Stimulated activated CD4-positive, alpha-beta T cell treated with anti-CD3 and anti-CD28 coated beads, Interleukin-15, amount 100 ng/mL, for 24 hours (primary cell): ENCODE results near the gene BICRA.
"Not testable (repeated sequence)": the region's sequence is repeated elsewhere in the genome, so short reads cannot be mapped to it uniquely, and the experiment has no call there.

ENCODE experiments used
- DNase-seq: peaks from one replicate; pipeline ENCODE4 v3.0.0-alpha.2; 2020

BICRA gene

DNA sequence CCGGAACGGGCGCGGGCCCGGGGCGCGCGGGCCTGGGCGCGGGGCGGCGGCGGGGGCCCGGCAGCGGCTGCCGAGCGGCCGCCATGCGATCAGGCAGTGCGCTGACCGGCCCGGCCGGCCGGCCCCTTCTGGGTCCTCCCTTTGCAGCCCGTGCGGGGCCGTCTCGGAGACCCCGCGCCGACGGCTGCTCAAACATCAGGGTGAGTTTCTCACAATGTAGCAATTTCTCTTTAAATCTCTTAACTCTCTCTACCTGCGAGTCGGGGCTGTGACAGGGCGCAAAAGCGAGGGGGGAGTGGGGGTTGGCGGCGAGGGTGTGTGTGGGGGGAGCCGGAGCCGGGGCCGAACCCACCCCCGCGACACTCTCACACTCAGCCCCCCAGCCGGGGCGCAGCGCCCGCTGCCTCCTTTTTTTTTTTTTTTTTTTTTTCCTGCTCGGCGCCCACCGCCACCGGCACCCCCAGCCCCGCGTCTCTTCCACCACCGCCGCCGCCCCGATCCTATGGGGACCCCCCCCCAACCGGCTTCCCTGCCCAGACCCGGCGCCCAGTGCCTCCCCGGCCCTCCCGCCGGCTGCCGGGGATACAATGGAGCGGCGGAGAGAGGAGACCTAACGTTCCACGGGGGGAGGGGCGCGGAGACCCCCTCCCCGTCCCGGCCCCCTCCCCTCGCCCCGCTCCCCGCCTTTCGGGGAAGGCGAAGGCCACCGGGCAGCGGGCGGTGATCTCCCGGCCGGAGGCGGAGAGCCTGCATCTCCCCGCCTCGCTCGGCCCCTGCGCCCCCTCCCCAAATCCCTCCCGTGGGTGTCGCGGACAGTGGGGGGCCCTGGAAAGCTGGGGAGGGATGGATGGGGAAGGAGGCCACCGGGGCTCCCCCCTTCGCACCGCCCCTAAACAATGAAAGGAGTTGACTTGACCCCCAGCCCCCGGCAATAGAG, at the start of gene BICRA:
Gene BICRA, plus strand, starts transcription at position 166 of the 937 bp plus-strand sequence. CDS start 64,441 bp downstream, outside the sequence.
- DNase-seq, result peak; percentile 86

DNA sequence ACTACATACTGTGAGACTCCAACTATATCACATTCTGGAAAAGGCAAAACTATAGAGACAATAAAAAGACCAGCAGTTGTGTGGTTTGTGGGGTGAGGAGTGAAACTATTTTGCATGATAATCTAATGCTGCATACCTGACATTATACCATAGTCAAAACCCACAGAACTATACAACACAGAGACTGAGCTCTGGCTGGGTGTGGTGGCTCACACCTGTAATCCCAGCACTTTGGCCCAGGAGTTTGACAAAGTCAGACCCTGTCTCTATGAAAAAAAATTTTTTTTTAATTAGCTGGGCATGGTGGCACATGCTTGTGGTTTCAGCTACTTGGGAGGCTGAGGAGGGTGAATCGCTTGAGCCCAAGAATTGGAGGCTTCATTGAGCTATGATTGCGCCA, 47.9 kb upstream of the BICRA start:
- no peak for DNase-seq

DNA sequence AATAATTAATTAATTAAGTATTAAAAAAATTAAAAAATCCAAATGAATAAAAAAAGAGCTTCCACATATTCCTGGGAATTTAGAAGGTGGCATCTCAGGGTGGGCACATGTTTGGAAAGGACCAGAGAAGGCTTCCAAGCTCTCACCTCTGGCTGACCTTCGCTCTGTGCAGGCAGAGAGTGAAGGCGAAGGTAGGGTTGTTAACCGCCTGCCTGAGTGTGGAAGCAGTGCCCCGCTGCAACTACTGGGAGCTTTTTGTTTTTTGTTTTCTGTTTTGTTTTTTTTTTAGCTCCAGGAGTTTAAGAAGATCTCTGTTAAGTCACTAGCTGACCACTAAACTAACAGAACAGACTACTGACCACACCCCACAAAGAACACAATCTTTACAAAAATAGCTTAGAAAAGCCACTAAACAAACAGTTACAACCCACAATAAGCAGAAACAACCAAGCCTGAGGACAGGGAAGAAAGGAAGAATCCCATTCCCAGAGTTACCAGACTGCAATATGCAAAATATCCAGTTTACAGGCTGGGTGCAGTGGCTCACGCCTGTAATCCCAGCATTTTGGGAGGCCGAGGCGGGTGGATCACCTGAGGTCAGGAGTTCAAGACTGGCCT, 47.4 kb upstream of the BICRA start:
- DNase-seq, result no peak

DNA sequence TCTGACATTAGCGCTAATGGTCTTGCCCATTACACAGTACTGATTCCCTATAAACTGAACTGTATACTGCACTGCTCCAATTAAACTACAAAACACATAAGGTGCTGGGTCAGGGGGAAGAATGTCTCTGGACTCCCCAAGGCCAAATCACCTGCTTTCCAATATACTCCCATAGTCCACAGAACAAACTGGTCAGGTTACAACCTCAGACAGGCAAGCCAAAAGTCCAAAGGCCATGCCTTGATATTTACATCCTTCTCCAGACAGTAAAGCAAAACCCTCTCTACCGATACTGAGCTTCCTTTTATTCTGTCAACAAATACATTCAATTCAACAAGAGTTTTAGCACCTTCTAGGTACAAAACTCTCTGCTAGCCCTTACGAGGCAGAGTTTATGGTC, 44.9 kb upstream of the BICRA start:
- no peak for DNase-seq

DNA sequence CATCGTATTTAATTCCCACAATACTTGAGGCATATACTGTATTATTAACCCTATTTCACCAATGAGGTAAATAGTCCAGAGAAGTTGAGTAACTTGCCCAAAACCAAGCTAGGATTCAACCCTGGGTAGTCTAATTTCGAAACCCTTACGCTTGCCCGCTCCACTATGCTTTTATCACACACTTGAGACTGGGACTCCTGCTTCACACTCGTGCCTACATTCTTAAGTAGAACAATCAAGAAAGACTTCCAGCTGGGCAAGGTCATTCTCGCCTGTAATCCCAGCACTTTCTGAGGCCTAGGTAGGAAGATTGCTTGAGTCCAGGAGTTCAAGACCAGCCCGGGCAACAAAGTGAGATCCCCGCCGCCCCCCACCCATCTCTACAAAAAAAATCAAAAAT, 39.6 kb upstream of the BICRA start:
- DNase-seq, result no peak

DNA sequence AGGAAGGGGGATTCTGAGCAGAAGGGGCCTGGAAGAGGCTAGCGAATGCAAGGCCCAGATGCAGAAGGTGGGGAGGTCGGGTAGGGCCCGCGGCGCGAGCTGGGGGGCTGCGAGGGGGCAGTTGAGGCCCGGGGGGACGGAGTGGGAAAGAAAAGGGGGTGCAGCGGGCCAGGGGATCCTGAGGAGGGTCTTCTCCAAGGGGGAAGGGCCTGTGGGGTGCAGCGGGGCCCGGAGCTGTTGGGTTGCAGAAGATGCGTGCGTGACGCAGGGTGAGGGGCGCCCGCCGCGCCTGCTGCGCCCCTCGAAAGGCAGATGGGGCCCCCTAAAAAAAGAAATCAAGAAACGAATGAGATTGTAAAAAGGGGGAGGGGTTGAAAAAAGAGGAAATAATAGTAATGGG, 36.3 kb upstream of the BICRA start:
- no peak for DNase-seq

DNA sequence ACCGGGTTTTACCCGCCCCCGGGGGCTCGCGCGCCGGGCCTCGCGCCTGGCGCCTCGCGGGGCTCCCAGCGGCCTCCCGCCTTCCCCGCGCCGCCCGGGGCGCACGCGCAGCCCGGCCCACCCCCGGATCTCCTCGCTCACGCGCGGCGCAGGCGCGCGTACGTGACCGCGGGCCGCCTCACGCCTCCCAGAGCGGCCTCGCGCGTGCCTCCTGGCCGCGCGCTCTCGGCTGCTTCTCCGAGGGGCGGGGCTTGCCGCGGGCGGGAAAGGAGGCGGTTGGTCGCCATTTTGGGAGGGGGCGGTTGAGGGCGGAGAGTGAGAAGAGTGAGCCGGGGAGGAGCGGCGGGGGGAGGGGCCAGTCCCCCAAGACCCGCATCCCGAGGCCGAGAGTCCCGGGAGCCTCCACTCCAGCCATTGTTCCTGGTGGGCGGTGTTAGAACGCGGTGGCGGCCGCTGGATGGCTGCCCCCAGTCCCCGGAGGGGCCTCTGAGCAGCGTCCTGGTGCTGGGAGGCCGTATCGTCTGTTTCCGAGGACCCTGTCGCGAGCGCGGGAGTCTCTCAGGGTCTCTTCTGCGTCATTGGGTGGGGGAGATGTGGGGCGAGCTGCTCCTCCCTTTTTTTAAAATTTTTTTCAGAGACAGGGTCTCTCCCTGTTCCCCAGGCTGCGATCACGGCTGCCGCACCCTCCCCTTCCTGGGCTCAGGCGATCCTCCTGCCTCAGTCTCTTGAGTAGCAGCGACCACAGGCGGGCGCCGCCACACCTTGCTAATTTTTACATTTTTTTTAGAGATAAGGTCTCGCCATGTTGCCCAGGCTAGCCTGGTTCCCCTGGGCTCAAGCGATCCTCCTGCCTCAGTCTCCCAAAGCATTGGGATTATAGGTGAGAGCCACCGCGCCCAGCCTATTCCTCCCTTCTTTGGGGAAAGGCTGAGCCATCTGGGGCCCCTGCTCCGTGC, 35.6 kb upstream of the BICRA start, which contains the start of gene ZNF541:
Gene ZNF541, minus strand, starts transcription at position 78 of the 956 bp plus-strand sequence. CDS start 17,292 bp downstream, outside the sequence.
- DNase-seq, result peak; percentile 81

DNA sequence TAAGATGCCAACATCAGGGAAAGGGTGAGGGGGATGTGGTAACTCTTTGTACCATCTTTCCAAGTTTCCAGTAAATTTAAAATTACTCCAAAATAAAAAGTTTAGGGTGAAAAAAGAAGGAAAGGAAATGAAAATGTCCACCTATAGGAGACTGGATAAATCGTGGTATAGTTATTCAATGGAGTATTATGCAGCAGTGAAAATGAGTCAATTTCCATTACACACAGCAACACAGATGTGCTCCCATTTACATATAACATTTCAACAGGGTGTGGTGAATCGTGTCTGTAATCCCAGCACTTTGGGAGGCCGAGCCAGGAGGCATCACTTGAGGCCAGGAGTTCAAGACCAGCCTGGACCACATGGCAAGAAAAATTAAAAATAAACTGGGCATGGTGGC, 28.5 kb upstream of the BICRA start:
- DNase-seq, result no peak

DNA sequence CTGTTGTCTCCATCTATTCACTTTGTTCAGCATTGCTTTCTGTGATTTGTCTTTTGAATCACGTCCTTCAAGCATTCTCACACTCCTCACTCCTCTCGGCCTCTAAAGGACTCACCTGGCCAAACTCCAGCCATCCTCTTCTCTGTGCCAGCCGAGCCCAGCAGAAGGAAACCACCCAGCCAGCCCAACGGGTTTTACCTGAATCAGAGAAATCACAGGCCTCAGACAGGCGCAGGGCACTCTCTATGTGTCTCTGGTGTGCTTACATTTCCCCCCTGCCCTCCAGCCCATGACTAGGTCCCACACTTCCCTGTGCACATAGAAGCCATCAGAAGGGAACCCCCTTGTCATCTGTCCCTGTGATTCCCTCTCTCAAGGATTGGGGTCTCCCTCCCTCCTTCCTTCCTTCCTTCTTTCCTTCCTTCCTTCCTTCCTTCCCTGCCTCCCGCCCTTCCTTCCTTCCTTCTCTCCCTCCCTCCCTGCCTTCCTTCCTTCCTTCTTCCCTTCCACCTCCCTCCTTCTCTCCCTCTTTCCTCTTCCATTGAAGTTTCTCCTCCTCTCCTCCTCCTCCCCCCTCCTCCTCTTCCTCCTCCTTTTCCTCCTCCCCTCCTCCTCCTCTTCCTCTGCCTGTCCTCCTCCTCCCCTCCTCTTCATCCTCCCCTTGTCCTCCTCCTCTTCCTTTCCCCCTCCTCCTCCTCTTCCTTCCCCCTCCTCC, 27.2 kb upstream of the BICRA start:
- no peak for DNase-seq

DNA sequence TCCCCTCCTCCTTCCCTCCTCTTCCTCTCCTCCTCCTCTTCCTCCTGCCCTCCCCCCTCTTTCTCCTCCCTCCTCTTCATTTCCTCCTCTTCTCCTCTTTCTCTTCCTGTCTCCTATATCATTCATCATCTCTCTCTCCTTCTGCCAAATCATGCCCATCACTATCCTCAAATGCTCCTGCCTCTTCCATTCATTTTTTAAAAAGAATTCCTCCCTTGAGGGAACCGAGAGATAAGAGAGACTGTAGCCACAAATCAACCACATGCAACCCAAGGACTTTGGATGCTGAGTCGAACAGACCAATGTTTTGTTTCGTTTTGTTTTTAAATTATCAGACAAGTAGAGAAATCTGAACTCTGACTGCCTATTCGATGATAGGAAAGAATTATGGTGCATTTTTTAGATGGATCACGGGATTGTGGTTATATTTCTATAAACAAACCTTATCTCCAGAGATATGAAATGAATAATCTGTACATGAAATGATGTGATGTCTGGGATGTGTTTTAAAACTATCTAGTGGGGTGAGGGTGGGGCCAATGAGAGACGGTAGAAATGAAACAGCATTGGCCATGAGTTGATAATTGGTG, 26.5 kb upstream of the BICRA start:
- no peak for DNase-seq

DNA sequence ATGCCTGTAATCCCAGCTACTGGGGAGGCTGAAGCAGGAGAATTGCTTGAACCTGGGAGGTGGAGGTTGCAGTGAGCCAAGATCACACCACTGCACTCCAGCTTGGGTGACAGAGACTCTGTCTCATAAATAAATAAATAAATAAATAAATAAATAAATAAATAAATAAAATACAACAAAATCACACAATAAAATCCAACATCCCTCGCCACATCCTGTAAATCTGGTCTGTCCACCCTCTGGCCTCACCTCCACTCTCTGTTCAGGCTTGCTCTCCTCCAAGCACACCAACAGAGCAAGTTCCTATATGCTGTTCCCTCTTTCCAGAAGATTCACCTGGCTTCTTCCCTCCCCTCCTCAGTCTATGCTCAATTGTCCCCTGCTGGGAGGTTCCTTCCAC, 25.8 kb upstream of the BICRA start:
- DNase-seq, result not testable (repeated sequence)

DNA sequence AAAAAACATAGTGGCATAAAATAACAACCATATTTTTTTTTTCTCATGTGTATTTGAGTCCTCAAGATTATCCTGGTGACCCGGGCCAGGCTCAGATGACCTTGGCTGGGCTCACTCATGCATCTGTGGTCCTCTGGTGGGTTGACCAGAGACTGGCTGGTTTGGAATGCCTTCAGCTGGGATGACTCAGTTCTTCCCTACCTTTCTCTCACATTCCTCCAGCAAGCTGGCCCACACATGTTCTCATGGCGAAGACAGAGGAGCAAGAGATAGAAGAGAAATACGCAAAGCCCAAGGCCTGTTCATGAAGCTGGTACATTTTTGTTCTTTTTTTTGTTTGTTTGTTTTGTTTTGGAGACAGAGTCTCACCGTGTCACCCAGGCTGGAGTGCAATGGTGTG, 21.6 kb upstream of the BICRA start:
- DNase-seq, result no peak

DNA sequence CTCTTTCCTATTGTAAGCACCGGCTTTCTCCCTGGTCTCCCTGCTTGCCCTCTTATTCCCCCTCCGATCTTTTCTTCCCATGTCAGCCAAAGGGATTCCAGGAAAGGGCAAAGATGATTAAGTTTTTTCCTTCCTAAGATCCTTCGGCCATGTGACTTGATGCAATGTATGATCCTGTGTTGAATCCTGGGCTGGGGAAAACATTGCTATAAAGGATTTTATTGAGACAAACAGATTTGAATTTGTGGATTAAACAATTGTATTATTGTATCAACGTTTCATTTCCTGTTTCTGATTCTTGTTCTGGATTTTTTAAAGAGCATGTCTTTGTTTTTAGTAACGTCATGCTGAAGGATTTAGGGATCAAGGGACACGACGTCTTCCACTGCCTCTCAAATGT, 19.1 kb upstream of the BICRA start:
- DNase-seq, result no peak

DNA sequence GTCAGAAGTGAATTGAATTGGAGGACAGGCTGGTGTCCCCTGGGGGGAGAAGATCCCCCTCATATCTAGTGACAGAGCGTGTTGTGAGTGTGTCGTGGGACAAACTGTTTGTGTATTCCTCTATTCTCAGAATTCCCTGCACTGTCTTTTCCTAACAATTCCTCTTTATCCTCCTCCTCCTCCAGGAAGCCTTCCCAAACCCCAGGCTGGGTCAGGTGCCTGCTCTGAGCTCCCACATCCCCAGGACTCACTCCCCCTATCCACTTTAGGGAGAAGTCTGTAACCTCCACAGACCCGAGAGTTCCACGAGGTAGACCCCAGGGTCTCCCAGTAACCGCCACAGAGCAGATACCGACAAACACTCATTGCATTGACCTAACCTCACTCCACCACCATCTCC, 15.1 kb upstream of the BICRA start:
- DNase-seq, result no peak

DNA sequence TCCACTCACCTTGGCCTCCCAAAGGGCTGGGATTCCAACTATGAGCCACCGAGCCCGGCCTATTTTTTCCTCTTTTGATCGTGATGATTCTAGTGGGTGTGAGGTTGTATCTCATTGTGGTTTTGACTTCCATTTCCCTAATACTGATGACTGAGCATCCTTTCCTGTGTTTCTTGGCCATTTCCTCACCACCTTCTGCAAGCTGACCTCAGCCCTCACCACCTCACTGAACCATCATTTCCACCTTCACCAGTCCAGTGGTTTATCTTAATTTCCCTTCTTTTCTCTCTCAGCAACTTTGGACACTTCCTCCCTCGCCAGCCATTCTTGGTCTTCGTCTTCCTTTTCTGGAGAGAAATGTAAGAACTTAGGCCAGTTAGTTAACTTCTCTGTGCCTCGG, 13.0 kb upstream of the BICRA start:
- DNase-seq, result no peak

DNA sequence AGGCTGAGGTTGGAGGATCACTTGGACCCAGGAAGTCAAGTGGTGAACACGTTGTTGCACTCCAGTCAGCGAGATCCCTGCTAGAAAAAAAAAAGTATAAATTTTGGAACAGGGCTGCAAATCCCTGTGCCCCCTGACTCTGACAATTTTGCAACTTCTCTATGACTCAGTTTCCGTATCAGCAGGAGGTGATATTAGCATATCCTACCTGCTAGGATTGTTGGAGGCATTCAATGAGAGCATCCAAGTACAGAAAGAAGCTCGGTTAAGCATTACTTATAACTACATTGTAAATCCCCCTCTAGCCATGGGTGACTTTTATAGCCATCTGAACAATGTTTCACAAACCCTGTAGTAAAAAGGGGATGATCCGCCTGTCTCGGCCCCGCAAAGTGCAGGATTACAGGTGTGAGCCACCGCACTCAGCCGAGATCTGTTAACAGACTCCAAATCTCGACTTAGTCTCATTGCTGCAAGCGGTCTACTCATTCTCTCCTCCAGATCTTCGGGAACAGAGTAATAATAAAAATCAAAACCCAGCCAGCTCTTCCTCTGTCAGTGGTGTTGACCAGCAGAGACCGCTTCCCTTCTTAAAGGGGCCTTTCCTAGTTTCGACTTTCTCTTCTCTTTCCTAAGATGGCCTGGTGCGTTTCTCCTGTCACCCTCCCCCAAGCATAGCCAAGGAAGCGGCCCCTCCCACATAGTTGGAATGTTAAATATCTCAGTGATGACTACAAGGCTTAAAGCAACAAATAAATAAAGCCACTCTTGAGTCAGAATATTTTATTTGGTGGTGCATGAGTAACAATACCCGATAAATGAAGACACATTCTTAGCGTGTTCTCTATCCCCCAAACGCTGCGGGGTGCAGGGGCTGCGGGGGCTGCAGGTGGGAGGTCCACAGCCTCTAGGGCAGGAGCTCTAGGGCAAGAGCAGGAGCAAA, 10.3 kb upstream of the BICRA start:
- DNase-seq, result no peak

DNA sequence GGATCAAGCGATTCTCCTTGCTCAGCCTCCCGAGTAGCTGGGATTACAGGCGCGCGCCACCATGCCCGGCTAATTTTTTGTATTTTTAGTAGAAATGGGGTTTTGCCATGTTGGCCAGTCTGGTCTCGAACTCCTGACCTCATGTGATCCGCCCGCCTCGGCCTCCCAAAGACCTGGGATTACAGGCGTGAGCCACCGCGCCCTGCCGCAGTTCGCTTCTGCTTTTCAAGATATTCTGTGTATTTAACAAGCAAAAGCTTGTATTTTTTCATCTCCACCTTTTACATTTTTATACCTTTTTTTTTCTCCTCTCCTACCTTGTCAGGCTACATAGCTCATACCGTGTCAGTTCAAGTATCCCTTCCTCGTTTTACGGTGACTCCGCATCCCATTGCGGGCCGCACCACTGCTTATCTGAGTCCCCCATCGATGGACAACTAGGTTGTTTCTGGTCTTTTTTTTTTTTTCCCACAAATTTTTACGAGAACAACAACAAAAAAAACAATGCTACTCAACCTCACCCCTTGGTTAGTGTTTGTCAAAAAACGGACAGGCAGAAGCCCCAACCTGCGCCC, 9.2 kb upstream of the BICRA start:
- DNase-seq, result not testable (repeated sequence)

DNA sequence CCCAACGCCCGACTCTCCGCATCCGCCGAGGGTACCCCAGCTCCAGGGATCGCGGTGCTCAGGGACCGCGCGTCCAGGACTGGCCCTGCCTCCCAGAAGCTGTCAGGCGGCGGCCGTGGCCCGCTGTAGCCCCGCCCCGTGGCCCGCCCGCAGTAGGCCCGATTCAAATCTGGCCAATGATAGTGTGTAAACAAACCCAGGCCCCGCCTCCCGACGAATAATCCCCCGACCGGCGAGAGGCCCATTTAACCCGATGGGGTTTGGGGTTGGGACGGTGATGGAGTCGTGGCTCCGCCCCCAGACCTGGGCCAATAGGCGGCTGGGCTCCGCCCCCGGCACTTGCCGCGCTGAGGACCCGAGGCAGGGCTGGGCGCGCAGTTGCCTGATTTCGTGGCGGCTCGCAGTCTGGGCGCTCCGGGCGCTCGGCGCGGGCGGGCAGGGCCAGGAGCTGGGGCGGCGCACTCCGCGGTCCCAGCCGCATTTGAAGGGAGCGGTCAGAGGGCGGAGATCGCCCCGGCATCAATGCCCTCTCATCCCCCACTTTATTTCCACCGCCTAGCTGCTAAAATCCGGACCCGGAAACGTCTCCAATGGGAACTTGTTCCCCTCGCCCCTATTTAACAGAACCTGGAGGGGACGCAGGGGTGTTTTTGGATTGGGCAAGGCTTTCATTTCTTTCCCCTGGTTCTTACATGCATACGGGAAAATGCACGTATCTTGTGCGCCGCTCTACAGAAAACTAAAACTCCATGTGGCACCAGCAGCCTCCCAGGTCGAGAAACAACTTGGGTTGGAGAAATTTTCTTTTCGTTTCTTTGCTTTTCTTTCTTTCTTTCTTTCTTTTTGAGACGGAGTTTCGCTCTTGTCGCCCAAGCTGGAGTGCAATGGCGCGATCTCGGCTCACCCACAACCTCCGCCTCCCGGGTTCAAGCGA, 8.4 kb upstream of the BICRA start:
- peak; percentile 100 for DNase-seq
